ENCODE measurements around the gene CTU2.

DNA sequence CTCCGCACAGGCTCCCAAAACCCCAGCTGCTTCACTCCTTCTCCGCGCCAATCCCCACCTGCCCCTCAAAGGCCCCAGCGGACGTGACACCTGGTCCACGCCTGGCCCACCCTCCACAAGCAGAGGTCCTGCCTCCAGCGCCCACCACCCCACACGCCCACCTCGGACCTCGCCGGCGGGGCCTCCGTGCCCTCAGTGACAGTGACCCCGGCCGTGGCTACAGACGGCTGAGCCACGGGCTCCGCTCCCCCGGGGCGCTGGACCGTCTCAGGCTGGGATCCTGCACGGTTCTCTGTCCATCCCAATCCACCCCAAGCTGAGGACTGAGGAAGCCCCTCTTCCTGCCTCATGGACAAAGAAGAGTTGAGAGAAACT is 53.7 kb downstream of the CTU2 start:
- TF ChIP-seq, protein P1, sequence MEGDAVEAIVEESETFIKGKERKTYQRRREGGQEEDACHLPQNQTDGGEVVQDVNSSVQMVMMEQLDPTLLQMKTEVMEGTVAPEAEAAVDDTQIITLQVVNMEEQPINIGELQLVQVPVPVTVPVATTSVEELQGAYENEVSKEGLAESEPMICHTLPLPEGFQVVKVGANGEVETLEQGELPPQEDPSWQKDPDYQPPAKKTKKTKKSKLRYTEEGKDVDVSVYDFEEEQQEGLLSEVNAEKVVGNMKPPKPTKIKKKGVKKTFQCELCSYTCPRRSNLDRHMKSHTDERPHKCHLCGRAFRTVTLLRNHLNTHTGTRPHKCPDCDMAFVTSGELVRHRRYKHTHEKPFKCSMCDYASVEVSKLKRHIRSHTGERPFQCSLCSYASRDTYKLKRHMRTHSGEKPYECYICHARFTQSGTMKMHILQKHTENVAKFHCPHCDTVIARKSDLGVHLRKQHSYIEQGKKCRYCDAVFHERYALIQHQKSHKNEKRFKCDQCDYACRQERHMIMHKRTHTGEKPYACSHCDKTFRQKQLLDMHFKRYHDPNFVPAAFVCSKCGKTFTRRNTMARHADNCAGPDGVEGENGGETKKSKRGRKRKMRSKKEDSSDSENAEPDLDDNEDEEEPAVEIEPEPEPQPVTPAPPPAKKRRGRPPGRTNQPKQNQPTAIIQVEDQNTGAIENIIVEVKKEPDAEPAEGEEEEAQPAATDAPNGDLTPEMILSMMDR (IDR thresholded peaks at IDR 0.05; ENCODE audit: poor library complexity), result no peak
- no peak for TF ChIP-seq EZH2 (IDR thresholded peaks at IDR 0.05; ENCODE audit: borderline replicate concordance)

Measured in hepatocyte (in vitro differentiated cells).